CD14-positive monocyte (primary cell): ENCODE results near the gene ASCC3. TPM values are rescaled to one million over a fixed set of nuclear protein-coding genes. Genes with fewer than 3 reads are reported as not detected.

Experiments used
- DNase-seq, 3 donors: peaks; one replicate each; pipeline ENCODE4 v3.0.0-alpha.2; 2011 to 2022
- H2AFZ ChIP-seq: 2 replicates; pipeline ENCODE4 v1.6.0; 2012; ENCODE audit warnings: mild to moderate bottlenecking, low read depth, low read length, inconsistent platforms; ENCODE audit not compliant: insufficient read depth, poor library complexity, severe bottlenecking
- H3K27ac ChIP-seq, 2 donors: 1 replicate in 1 of 2; 2 replicates in 1 of 2; pipeline ENCODE4 v1.5.1; 2012 to 2013; ENCODE audit warnings: low read length in 2 of 2, control low read depth in 1 of 2, inconsistent platforms in 1 of 2, low read depth in 1 of 2, mild to moderate bottlenecking in 1 of 2
- H3K27me3 ChIP-seq, 2 donors: one replicate each; pipeline versions ENCODE4 v1.6.0 to v1.6.1; 2011 to 2013; ENCODE audit warnings: low read length in 2 of 2; ENCODE audit not compliant: control insufficient read depth in 2 of 2, insufficient read depth in 2 of 2
- H3K36me3 ChIP-seq, 2 donors: replicated peaks in 1 of 2; 1 replicate in 1 of 2; 2 replicates in 1 of 2; pipeline versions ENCODE4 v1.5.1 to v1.6.1; 2012 to 2013; ENCODE audit warnings: low read length in 2 of 2, control low read depth in 1 of 2, inconsistent platforms in 1 of 2, mild to moderate bottlenecking in 1 of 2; ENCODE audit not compliant: insufficient read depth in 2 of 2, control insufficient read depth in 1 of 2
- H3K4me1 ChIP-seq, 2 donors: 1 replicate in 1 of 2; 2 replicates in 1 of 2; pipeline versions ENCODE4 v1.5.1 to v1.6.1; 2012 to 2013; ENCODE audit warnings: low read length in 2 of 2, control low read depth in 1 of 2, inconsistent platforms in 1 of 2, mild to moderate bottlenecking in 1 of 2, moderate library complexity in 1 of 2; ENCODE audit not compliant: insufficient read depth in 2 of 2, control insufficient read depth in 1 of 2
- H3K4me2 ChIP-seq: replicated peaks from 2 replicates; pipeline ENCODE3; 2012; ENCODE audit warnings: low read length, moderate library complexity, mild to moderate bottlenecking; ENCODE audit not compliant: poor library complexity, severe bottlenecking; ENCODE audit errors: extremely low read depth
- H3K4me3 ChIP-seq, 3 experiments: fragments of 200-600 bp in 1 of 3; sonication (generic) in 1 of 3; replicated peaks in 1 of 3; 1 replicate in 2 of 3; 2 replicates in 1 of 3; pipeline ENCODE4 v1.5.1; 2011 to 2013; ENCODE audit warnings: low read length in 3 of 3, mild to moderate bottlenecking in 3 of 3, control low read depth in 2 of 3, low read depth in 2 of 3, inconsistent platforms in 1 of 3, moderate library complexity in 1 of 3
- H3K79me2 ChIP-seq: 2 replicates; pipeline ENCODE4 v1.6.0; 2012; ENCODE audit warnings: mild to moderate bottlenecking, control low read depth, inconsistent platforms, low read length, moderate library complexity; ENCODE audit not compliant: insufficient read depth
- H3K9ac ChIP-seq: 2 replicates; pipeline ENCODE4 v1.6.0; 2017; ENCODE audit warnings: low read length, mild to moderate bottlenecking; ENCODE audit not compliant: insufficient read depth, poor library complexity, severe bottlenecking
- H3K9me3 ChIP-seq, 2 donors: replicated peaks in 1 of 2; 1 replicate in 1 of 2; 2 replicates in 1 of 2; pipeline versions ENCODE4 v1.5.1 to v1.6.1; 2012 to 2013; ENCODE audit warnings: low read length in 2 of 2, control low read depth in 1 of 2; ENCODE audit not compliant: control insufficient read depth in 1 of 2, insufficient read depth in 1 of 2
- H4K20me1 ChIP-seq: 2 replicates; pipeline ENCODE4 v1.6.0; 2012; ENCODE audit warnings: mild to moderate bottlenecking, low read length, control low read depth, moderate library complexity; ENCODE audit not compliant: insufficient read depth
- H3K27ac Mint-ChIP-seq, 7 donors: one replicate each; pipeline ENCODE4 v1.8.0; 2020; ENCODE audit warnings: mild to moderate bottlenecking in 7 of 7, mixed read lengths in 7 of 7, moderate library complexity in 6 of 7, inconsistent platforms in 2 of 7
- H3K27me3 Mint-ChIP-seq, 3 donors: one replicate each; pipeline ENCODE4 v1.8.0; 2021 to 2022; ENCODE audit warnings: low read depth in 3 of 3, mild to moderate bottlenecking in 3 of 3, mixed read lengths in 3 of 3, moderate library complexity in 3 of 3, inconsistent platforms in 1 of 3
- H3K36me3 Mint-ChIP-seq, 2 donors: one replicate each; pipeline ENCODE4 v1.8.0; 2020; ENCODE audit warnings: mixed read lengths in 2 of 2, inconsistent platforms in 1 of 2, mild to moderate bottlenecking in 1 of 2
- H3K4me1 Mint-ChIP-seq: one replicate; pipeline ENCODE4 v1.8.0; 2020; ENCODE audit warnings: mild to moderate bottlenecking, mixed read lengths
- H3K4me3 Mint-ChIP-seq, 2 donors: one replicate each; pipeline ENCODE4 v1.8.0; 2020; ENCODE audit warnings: mild to moderate bottlenecking in 2 of 2, mixed read lengths in 2 of 2, moderate library complexity in 1 of 2
- H3K9me3 Mint-ChIP-seq, 7 donors: one replicate each; pipeline ENCODE4 v1.8.0; 2020 to 2022; ENCODE audit warnings: mixed read lengths in 7 of 7, mild to moderate bottlenecking in 6 of 7, moderate library complexity in 6 of 7, inconsistent platforms in 2 of 7
- CTCF ChIP-seq: fragments of 200-600 bp; IDR thresholded peaks from one replicate; pipeline ENCODE4 v1.8.0; 2022; ENCODE audit warnings: antibody characterized with exemption, mild to moderate bottlenecking
- WGBS: methylation state at CpG from one replicate; pipeline ENCODE4 v1.1.5; 2013; ENCODE audit warnings: missing lambda C conversion rate; ENCODE audit not compliant: insufficient coverage; 5-methylcytosine and 5-hydroxymethylcytosine counted together
- intact Hi-C, 2 donors: fragments of 100-400 bp; cut with micrococcal nuclease; formaldehyde crosslinking; loops; one replicate each; pipeline versions ENCODE4 v1.15.0 to v1.15.1; 2023
- polyA plus RNA-seq, 3 donors: library from polyadenylated mRNA; depleted of rRNA in 1 of 3; unstranded in 2 of 3; stranded (reverse) in 1 of 3; fragments of 300-500 nt in 2 of 3; fragments of >200 nt in 1 of 3; fragmentation: Illumina TruSeq in 2 of 3; gene quantifications; 1 replicate in 2 of 3; 2 replicates in 1 of 3; pipeline ENCODE4 v1.2.3, GENCODE V29; 2012 to 2021

ASCC3 gene
- polyA plus RNA-seq, 3 donors: 6.4 to 12.9 (median 10.6) TPM

GRCh38 chr6:100904316-100904715 is 23.2 kb upstream of the ASCC3 start:
- H3K27me3 ChIP-seq: no peaks in the 10 kb centered on the region
- no peaks in the 10 kb centered on the region for H3K4me1 ChIP-seq
- H2AFZ ChIP-seq: no peak overlapping the region
- H3K4me2 ChIP-seq: no peak overlapping the region
- no peaks in the 10 kb centered on the region for H3K36me3 Mint-ChIP-seq
- TF ChIP-seq CTCF: no peak
- H3K4me3 ChIP-seq: no peak overlapping the region
- H3K27me3 Mint-ChIP-seq: peaks cover 0 to 4% (median 2%) of the 10 kb centered on the region in 3 donors
- H3K9me3 Mint-ChIP-seq: peaks cover 0 to 3% (median 2%) of the 10 kb centered on the region in 7 donors
- H3K36me3 ChIP-seq: no peaks in the 10 kb centered on the region
- no peak overlapping the region for H3K27ac Mint-ChIP-seq
- intact Hi-C loops: no loop called here
- H3K79me2 ChIP-seq: no peaks in the 10 kb centered on the region
- H3K27ac ChIP-seq: no peak overlapping the region
- DNase-seq: no peak
- H4K20me1 ChIP-seq: no peaks in the 10 kb centered on the region
- no peak overlapping the region for H3K9ac ChIP-seq
- H3K4me1 Mint-ChIP-seq: no peaks in the 10 kb centered on the region
- WGBS: 100% methylated on average over 3 of the region's 4 CpGs
- peaks cover 0 to under 1% of the 10 kb centered on the region in 2 donors for H3K9me3 ChIP-seq
- H3K4me3 Mint-ChIP-seq: no peak overlapping the region

GRCh38 chr6:100901582-100901981 is 20.5 kb upstream of the ASCC3 start:
- TF ChIP-seq CTCF: no peak
- H3K4me2 ChIP-seq: no peak overlapping the region
- no peaks in the 10 kb centered on the region for H3K27me3 ChIP-seq
- H3K9me3 ChIP-seq: peaks cover 8 to 9% of the 10 kb centered on the region in 2 donors
- no peak overlapping the region for H3K4me3 Mint-ChIP-seq
- H4K20me1 ChIP-seq: no peaks in the 10 kb centered on the region
- no peak for DNase-seq
- peaks cover 4 to 19% (median 7%) of the 10 kb centered on the region in 7 donors for H3K9me3 Mint-ChIP-seq
- no peak overlapping the region for H3K4me3 ChIP-seq
- no peaks in the 10 kb centered on the region for H3K4me1 Mint-ChIP-seq
- H3K27ac ChIP-seq: no peak overlapping the region
- no peak overlapping the region for H2AFZ ChIP-seq
- no peak overlapping the region for H3K9ac ChIP-seq
- no peaks in the 10 kb centered on the region for H3K4me1 ChIP-seq
- H3K27me3 Mint-ChIP-seq: peaks cover 0 to 4% (median 2%) of the 10 kb centered on the region in 3 donors
- intact Hi-C loops: no loop called here
- no peaks in the 10 kb centered on the region for H3K79me2 ChIP-seq
- H3K36me3 ChIP-seq: no peaks in the 10 kb centered on the region
- no peaks in the 10 kb centered on the region for H3K36me3 Mint-ChIP-seq
- no peak overlapping the region for H3K27ac Mint-ChIP-seq
- WGBS: no CpG with 5 or more reads among the region's 3 CpGs
